ENCODE results near the gene MVK. TPM values are rescaled to one million over a fixed set of nuclear protein-coding genes. Genes with fewer than 3 reads are reported as not detected.

Gene MVK
- total and polyA plus RNA-seq, 8 donors: 1.2 to 22.8 (median 13.8) TPM

DNA sequence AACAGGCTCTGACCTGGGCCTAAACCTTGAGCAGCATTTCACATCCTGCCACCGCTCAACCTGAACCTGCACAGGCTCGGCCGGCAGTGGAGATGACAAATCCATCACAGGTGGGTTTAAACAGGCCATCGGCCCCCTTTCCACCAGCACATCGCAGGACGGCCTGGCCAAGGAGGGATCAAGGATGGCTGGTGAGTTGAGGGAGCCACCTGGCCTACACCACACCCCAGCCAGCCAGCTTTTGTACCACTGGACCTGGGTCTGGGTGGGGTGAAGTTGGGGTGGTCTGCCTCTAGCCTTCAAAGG lies 14.4 kb upstream of the MVK start:
- Histone ChIP-seq H3K27me3 (peaks cover 0 to 7% (median 0%) of the 10 kb centered on the region in 3 donors), H3K4me1 (peaks cover 0 to 5% (median 0%) of the 10 kb centered on the region in 4 donors), H3K9me3 (no peaks in the 10 kb centered on the region), H3K27ac (no peak overlapping the region), H3K4me3 (no peak overlapping the region), H3K36me3 (peaks cover 0 to 77% (median 56%) of the 10 kb centered on the region in 4 donors)
- 88 to 98% (median 96%) methylated on average over 3 to 6 of the region's 6 CpGs for WGBS, 5 donors
- no peak for DNase-seq
- TF ChIP-seq, protein P1, sequence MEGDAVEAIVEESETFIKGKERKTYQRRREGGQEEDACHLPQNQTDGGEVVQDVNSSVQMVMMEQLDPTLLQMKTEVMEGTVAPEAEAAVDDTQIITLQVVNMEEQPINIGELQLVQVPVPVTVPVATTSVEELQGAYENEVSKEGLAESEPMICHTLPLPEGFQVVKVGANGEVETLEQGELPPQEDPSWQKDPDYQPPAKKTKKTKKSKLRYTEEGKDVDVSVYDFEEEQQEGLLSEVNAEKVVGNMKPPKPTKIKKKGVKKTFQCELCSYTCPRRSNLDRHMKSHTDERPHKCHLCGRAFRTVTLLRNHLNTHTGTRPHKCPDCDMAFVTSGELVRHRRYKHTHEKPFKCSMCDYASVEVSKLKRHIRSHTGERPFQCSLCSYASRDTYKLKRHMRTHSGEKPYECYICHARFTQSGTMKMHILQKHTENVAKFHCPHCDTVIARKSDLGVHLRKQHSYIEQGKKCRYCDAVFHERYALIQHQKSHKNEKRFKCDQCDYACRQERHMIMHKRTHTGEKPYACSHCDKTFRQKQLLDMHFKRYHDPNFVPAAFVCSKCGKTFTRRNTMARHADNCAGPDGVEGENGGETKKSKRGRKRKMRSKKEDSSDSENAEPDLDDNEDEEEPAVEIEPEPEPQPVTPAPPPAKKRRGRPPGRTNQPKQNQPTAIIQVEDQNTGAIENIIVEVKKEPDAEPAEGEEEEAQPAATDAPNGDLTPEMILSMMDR (IDR thresholded peaks at IDR 0.05): no peak
- TF ChIP-seq POLR2A (IDR thresholded peaks at IDR 0.05) (no peak), EP300 (IDR thresholded peaks at IDR 0.05) (no peak), POLR2AphosphoS5 (IDR thresholded peaks at IDR 0.05) (no peak)
- intact Hi-C loops (cut with DNase I; ENCODE audit: low total_unique reads): no loop called here

DNA sequence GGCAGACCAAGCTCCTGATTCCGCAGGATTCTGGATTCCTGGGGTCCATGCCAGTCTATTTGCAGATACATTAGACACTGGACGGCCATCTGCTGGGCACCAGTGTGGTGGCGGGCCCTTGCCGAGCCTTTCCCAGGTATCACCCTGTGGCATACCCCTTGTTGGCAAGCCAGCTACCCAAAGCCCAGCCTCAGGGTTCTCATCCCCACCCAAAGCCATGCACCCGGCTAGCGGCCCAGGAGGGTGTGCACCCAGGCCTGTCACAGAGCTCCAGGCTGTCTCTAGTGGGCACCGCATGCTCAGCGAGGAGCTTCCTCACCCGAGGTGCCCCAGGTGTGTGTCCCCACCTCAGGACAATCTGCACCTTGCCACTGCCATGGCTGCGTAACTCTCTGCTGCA lies 14.0 kb upstream of the MVK start:
- Histone ChIP-seq H3K27me3 (peaks cover 0 to 3% (median 0%) of the 10 kb centered on the region in 3 donors), H3K9me3 (no peaks in the 10 kb centered on the region), H3K27ac (no peak overlapping the region), H3K4me1 (peaks cover 0 to 5% (median 0%) of the 10 kb centered on the region in 4 donors), H3K4me3 (no peak overlapping the region), H3K36me3 (peaks cover 0 to 81% (median 59%) of the 10 kb centered on the region in 4 donors)
- no peak for DNase-seq
- WGBS, 5 donors: 92 to 97% (median 95%) methylated on average over 5 to 10 of the region's 10 CpGs
- no peak for TF ChIP-seq POLR2AphosphoS5 (IDR thresholded peaks at IDR 0.05)
- TF ChIP-seq, protein P1 (IDR thresholded peaks at IDR 0.05): no peak
- TF ChIP-seq EP300 (IDR thresholded peaks at IDR 0.05): no peak
- TF ChIP-seq POLR2A (IDR thresholded peaks at IDR 0.05): no peak
- intact Hi-C loops (cut with DNase I; ENCODE audit: low total_unique reads): no loop called here

DNA sequence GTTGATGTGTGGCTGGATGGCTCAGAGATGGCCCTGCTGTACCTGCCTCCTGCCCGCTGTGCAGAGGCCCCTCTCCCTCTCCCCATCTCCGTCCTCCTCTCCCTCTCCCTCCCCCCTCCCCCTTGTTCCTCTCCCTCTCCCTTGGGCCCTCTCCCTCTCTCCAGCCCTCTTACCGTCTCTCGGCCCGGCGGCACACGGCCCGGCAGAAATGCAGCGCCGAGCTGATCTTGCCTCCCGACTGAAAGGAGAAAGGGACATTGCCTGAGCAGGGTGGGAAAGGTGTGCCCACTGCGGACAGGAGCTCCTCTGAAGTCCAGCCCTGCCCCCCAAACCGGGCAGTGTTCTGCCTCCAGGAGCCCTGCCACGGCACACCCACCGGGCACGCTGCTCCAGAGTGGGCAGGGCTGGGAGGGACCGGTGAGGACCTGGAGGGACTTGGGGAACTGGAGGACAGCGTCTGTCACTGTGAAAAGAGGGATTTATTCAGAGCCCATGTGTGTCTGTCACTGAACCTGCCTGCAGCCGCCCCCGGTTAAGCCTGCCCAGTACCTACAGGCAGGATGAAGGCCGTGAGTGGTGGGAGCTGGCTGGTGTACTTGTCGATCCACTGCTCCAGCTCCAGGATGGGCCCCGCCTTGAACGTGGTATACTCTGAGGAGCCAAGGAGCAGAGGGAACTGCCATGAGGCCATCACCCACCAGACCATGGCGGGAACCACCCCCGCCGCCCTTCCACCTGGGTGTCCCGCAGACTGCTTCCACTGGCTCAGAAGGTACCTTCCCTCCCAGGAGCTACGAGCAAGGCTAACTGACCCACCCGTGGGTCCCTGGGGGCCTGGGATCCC lies 12.5 kb upstream of the MVK start:
- 83 to 93% (median 87%) methylated on average over 23 to 30 of the region's 30 CpGs for WGBS, 5 donors
- TF ChIP-seq EP300 (IDR thresholded peaks at IDR 0.05) (no peak), POLR2AphosphoS5 (IDR thresholded peaks at IDR 0.05) (no peak), POLR2A (IDR thresholded peaks at IDR 0.05) (no peak)
- TF ChIP-seq, protein P1 (IDR thresholded peaks at IDR 0.05): no peak
- peaks cover 0 to 96% (median 74%) of the 10 kb centered on the region in 4 donors for H3K36me3 ChIP-seq
- intact Hi-C loops (cut with DNase I; ENCODE audit: low total_unique reads): no loop called here
- H3K27me3 ChIP-seq: no peaks in the 10 kb centered on the region
- no peaks in the 10 kb centered on the region for H3K4me1 ChIP-seq
- no peak overlapping the region for H3K4me3 ChIP-seq
- no peaks in the 10 kb centered on the region for H3K9me3 ChIP-seq
- DNase-seq: no peak
- no peak overlapping the region for H3K27ac ChIP-seq

DNA sequence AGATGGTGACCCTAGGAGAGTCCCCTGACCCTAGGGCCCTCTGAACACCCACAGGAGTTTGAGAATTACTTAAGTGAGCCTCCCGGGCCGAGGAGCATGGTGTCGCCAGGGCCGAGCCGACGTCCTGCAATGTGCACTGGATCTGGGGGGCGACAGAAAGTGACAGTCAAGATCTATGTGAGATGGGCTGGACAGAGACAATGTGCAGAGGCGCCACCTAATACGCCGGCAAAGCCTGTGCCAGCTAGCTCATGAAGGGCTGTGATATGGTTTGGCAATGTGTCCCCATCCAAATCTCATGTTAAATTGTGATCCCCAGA lies 11.9 kb upstream of the MVK start:
- no peaks in the 10 kb centered on the region for H3K4me1 ChIP-seq
- intact Hi-C loops (cut with DNase I; ENCODE audit: low total_unique reads): no loop called here
- H3K27me3 ChIP-seq: no peaks in the 10 kb centered on the region
- DNase-seq: no peak
- no peak overlapping the region for H3K4me3 ChIP-seq
- no peak overlapping the region for H3K27ac ChIP-seq
- H3K9me3 ChIP-seq: no peaks in the 10 kb centered on the region
- no peak for TF ChIP-seq POLR2AphosphoS5 (IDR thresholded peaks at IDR 0.05)
- no peak for TF ChIP-seq EP300 (IDR thresholded peaks at IDR 0.05)
- H3K36me3 ChIP-seq: peaks cover 4 to 99% (median 79%) of the 10 kb centered on the region in 4 donors
- 94 to 96% (median 96%) methylated on average over 10 of the region's 10 CpGs for WGBS, 5 donors

DNA sequence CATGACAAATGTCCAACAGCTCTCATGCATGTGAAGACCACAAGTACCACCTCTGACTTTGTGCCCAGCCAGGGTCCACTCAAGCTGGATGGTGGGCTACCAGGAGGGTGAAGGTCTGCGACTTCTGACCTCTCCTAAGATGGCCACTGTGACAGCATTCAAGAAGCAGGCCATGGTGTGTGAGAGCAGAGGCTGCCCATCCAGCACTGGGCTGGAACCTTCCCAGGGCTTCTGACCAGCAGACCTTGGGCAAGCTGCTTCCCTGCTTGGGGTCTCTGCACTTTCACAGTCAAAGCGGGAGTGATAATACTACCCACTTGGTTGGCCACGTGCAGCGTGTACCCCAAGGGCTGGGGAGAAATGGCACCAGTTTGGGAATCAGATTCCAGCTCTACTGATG lies 10.7 kb upstream of the MVK start:
- Histone ChIP-seq H3K9me3 (no peaks in the 10 kb centered on the region), H3K36me3 (peaks cover 6 to 99% (median 85%) of the 10 kb centered on the region in 4 donors), H3K4me3 (no peak overlapping the region), H3K27ac (no peak overlapping the region), H3K27me3 (no peaks in the 10 kb centered on the region), H3K4me1 (no peaks in the 10 kb centered on the region)
- no peak for DNase-seq
- intact Hi-C loops (cut with DNase I; ENCODE audit: low total_unique reads): no loop called here
- 80 to 96% (median 94%) methylated on average over 1 to 4 of the region's 4 CpGs for WGBS, 5 donors
- TF ChIP-seq EP300 (IDR thresholded peaks at IDR 0.05) (no peak), POLR2AphosphoS5 (IDR thresholded peaks at IDR 0.05) (no peak), POLR2A (IDR thresholded peaks at IDR 0.05) (no peak)
- TF ChIP-seq, protein P1 (IDR thresholded peaks at IDR 0.05): no peak

All from stomach (tissue), 9 donors.